ENCODE measurements around the gene KCNC3. TPM values are rescaled to one million over a fixed set of nuclear protein-coding genes. Genes with fewer than 3 reads are reported as not detected.
A peak's percentile ranks its signal among the peaks of the same experiment; 100 is the strongest.

KCNC3 gene
- total RNA-seq, 1 experiment from 2014 or later, result 17.3 TPM

DNA sequence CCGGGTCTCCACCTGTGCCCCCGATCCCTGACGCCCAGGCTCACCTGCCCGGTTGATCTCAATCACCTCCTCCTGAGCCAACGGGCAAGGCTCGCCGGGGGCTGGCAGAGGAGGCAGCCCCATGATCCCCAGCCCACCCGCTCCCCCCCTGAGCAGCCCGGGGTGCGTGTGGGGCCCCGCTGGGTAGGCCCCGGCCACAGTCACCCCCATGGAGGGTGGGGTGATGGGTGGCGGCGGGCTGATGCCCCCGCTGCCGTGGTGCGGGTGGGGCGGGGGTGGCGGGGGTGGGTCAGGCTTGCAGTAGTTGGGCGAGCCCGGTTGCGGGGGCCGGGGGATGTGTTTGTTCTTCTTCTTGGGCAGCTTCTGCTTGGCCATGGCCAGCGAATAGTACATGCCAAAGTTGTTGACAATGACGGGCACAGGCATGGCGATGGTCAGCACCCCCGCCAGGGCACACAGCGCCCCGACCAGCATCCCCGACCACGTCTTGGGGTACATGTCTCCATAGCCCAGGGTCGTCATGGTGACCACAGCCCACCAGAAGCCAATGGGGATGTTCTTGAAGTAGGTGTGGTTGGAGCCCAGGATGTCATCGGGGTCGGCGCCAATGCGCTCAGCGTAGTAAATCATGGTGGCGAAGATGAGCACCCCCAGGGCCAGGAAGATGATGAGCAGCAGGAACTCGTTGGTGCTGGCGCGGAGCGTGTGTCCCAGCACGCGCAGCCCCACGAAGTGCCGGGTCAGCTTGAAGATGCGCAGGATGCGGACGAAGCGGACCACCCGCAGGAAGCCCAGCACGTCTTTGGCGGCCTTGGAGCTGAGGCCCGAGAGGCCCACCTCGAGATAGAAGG is 6.0 kb downstream of the KCNC3 start:
- Mint-ChIP-seq H3K9me3 (peaks cover 0 to 3% of the 10 kb centered on the region in 2 experiments; a peak in 2 of 5 replicates), H3K4me1 (peaks cover 35 to 46% of the 10 kb centered on the region in 2 experiments), H3K36me3 (ENCODE audit: insufficient read depth in 1 of 3, low read depth in 3 of 3) (peaks cover 21 to 41% (median 29%) of the 10 kb centered on the region in 3 experiments), H3K27me3 (ENCODE audit: low read depth) (peaks cover 40% of the 10 kb centered on the region), H3K27ac (no peak overlapping the region), H3K4me3 (peak overlapping the region in 1 of 2 experiments; percentile 46; a peak in 1 of 5 replicates)
- Histone ChIP-seq H3K18ac (ENCODE audit: insufficient read length, low read depth, low read length) (no peak overlapping the region), H3K9me3 (ENCODE audit: control insufficient read depth, low read depth, low read length) (no peaks in the 10 kb centered on the region), H3K27me3 (ENCODE audit: insufficient read depth, low read length) (peaks cover 8% of the 10 kb centered on the region; the same call in 1 of the 2 replicates), H3K27ac (ENCODE audit: insufficient read length, low read depth, low read length) (no peak overlapping the region), H2AK5ac (ENCODE audit: insufficient read length, low read length) (no peak overlapping the region), H2BK12ac (ENCODE audit: insufficient read length, low read depth, low read length) (no peak overlapping the region), H4K5ac (ENCODE audit: insufficient read length, low read depth, low read length) (no peak overlapping the region), H3K23me2 (ENCODE audit: insufficient read length, low read depth, low read length, poor library complexity, severe bottlenecking) (peaks cover 5% of the 10 kb centered on the region), H3K9ac (ENCODE audit: extremely low read depth, insufficient read length, low read length) (no peak overlapping the region), H4K91ac (ENCODE audit: insufficient read length, low read depth, low read length) (no peak overlapping the region), H3K79me1 (ENCODE audit: insufficient read depth, low read depth, low read length, poor library complexity, severe bottlenecking) (no peaks in the 10 kb centered on the region), H3K23ac (ENCODE audit: insufficient read length, low read depth, low read length) (no peak overlapping the region), H3K56ac (ENCODE audit: insufficient read length, low read depth, low read length) (no peak overlapping the region), H3K4me1 (ENCODE audit: insufficient read depth, low read length) (0 out of 2 replicates have a peak, but pooled peaks cover 2% of the 10 kb centered on the region), H3T11ph (ENCODE audit: low read length) (no peak overlapping the region), H3K4ac (ENCODE audit: low read depth, low read length) (no peak overlapping the region), H2BK20ac (ENCODE audit: low read depth, low read length, poor library complexity, severe bottlenecking) (no peak overlapping the region), H2BK15ac (ENCODE audit: low read depth, low read length) (no peak overlapping the region), H3K14ac (ENCODE audit: insufficient read depth, low read length) (no peak overlapping the region), H3K4me2 (ENCODE audit: insufficient read depth, insufficient read length, low read length) (no peak overlapping the region), H2AFZ (ENCODE audit: low read length) (no peak overlapping the region), H4K20me1 (ENCODE audit: control insufficient read depth, insufficient read depth, insufficient read length) (no peaks in the 10 kb centered on the region), H2BK120ac (ENCODE audit: low read depth, low read length, poor library complexity, severe bottlenecking) (no peak overlapping the region), H2BK5ac (ENCODE audit: insufficient read length, low read length) (no peak overlapping the region), H3K79me2 (ENCODE audit: insufficient read depth, low read length) (no peaks in the 10 kb centered on the region), H4K8ac (replicated peaks; ENCODE audit: insufficient read length, low read depth, low read length) (no peak overlapping the region)
- TF ChIP-seq, protein P1, sequence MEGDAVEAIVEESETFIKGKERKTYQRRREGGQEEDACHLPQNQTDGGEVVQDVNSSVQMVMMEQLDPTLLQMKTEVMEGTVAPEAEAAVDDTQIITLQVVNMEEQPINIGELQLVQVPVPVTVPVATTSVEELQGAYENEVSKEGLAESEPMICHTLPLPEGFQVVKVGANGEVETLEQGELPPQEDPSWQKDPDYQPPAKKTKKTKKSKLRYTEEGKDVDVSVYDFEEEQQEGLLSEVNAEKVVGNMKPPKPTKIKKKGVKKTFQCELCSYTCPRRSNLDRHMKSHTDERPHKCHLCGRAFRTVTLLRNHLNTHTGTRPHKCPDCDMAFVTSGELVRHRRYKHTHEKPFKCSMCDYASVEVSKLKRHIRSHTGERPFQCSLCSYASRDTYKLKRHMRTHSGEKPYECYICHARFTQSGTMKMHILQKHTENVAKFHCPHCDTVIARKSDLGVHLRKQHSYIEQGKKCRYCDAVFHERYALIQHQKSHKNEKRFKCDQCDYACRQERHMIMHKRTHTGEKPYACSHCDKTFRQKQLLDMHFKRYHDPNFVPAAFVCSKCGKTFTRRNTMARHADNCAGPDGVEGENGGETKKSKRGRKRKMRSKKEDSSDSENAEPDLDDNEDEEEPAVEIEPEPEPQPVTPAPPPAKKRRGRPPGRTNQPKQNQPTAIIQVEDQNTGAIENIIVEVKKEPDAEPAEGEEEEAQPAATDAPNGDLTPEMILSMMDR (conservative IDR thresholded peaks at IDR 0.05), result no peak
- no CpG with 5 or more reads among the region's 55 CpGs for WGBS (ENCODE audit: extremely low coverage, insufficient read length, low lambda C conversion rate)
- no peak for DNase-seq
